GM23338 (cell line): ENCODE results near the gene CD1C. TPM values are rescaled to one million over a fixed set of nuclear protein-coding genes. Genes with fewer than 3 reads are reported as not detected.

Experiments
- ATAC-seq: fragments of 200-7000 bp; cut with Tn5 transposase; 3 replicates; pipeline ENCODE4 v1.9.1; 2020
- DNase-seq: peaks from one replicate; pipeline ENCODE4 v3.0.0-alpha.2; 2015; ENCODE audit warnings: low spot score
- H2AFZ ChIP-seq: fragments of 200-600 bp; sonication (generic); 2 replicates; pipeline ENCODE4 v1.8.0; 2016; ENCODE audit warnings: antibody characterized with exemption, mild to moderate bottlenecking, moderate library complexity
- H3F3A ChIP-seq: fragments of 200-600 bp; sonication (generic); replicated peaks from 2 replicates; pipeline ENCODE4 v1.8.0; 2017; ENCODE audit warnings: antibody characterized with exemption, mixed run types, low read depth
- H3K27ac ChIP-seq: fragments of 200-600 bp; sonication (generic); 2 replicates; pipeline ENCODE4 v1.6.1; 2016; ENCODE audit warnings: low read depth
- H3K27me3 ChIP-seq: fragments of 200-600 bp; sonication (generic); 2 replicates; pipeline ENCODE4 v1.8.0; 2016; ENCODE audit warnings: mild to moderate bottlenecking, mixed run types, moderate library complexity; ENCODE audit not compliant: insufficient read depth
- H3K36me3 ChIP-seq: fragments of 200-600 bp; sonication (generic); 2 replicates; pipeline ENCODE4 v1.8.0; 2016; ENCODE audit warnings: mild to moderate bottlenecking; ENCODE audit not compliant: insufficient read depth
- H3K4me1 ChIP-seq: fragments of 200-600 bp; sonication (generic); 2 replicates; pipeline ENCODE4 v1.8.0; 2016; ENCODE audit warnings: mild to moderate bottlenecking, moderate library complexity; ENCODE audit not compliant: insufficient read depth
- H3K4me2 ChIP-seq: fragments of 200-600 bp; sonication (generic); 2 replicates; pipeline ENCODE4 v1.7.1; 2017; ENCODE audit warnings: mixed run types
- H3K4me3 ChIP-seq: fragments of 200-600 bp; sonication (generic); 2 replicates; pipeline ENCODE4 v1.6.1; 2016; ENCODE audit warnings: mixed run types
- H3K79me2 ChIP-seq: fragments of 200-600 bp; sonication (generic); replicated peaks from 2 replicates; pipeline ENCODE4 v1.8.0; 2017; ENCODE audit warnings: mild to moderate bottlenecking; ENCODE audit not compliant: insufficient read depth
- H3K9me2 ChIP-seq: fragments of 200-600 bp; sonication (generic); 2 replicates; pipeline ENCODE4 v1.8.0; 2017; ENCODE audit not compliant: insufficient read depth
- H4K20me1 ChIP-seq: fragments of 200-600 bp; sonication (generic); replicated peaks from 2 replicates; pipeline ENCODE4 v1.8.0; 2017; ENCODE audit warnings: mild to moderate bottlenecking; ENCODE audit not compliant: insufficient read depth
- H3K27ac Mint-ChIP-seq: 2 replicates; pipeline ENCODE4 v1.8.0; 2020; ENCODE audit warnings: inconsistent platforms, mild to moderate bottlenecking, moderate library complexity, mixed read lengths
- H3K27me3 Mint-ChIP-seq: 3 replicates; pipeline ENCODE4 v1.8.0; 2022; ENCODE audit warnings: low read depth, mild to moderate bottlenecking, moderate library complexity, mixed read lengths, inconsistent platforms; ENCODE audit not compliant: insufficient read depth, poor library complexity
- H3K36me3 Mint-ChIP-seq: 3 replicates; pipeline ENCODE4 v1.8.0; 2021; ENCODE audit warnings: low read depth, mild to moderate bottlenecking, inconsistent platforms, moderate library complexity, mixed read lengths
- H3K4me1 Mint-ChIP-seq: 3 replicates; pipeline ENCODE4 v1.8.0; 2020; ENCODE audit warnings: mild to moderate bottlenecking, inconsistent platforms, mixed read lengths
- H3K4me3 Mint-ChIP-seq: 3 replicates; pipeline ENCODE4 v1.8.0; 2021; ENCODE audit warnings: moderate library complexity, mild to moderate bottlenecking, inconsistent platforms, mixed read lengths
- H3K9me3 Mint-ChIP-seq: 3 replicates; pipeline ENCODE4 v1.8.0; 2020; ENCODE audit warnings: moderate library complexity, mild to moderate bottlenecking, inconsistent platforms, mixed read lengths
- CREB1 ChIP-seq: fragments of 250-450 bp; sonication (Bioruptor Pico); IDR thresholded peaks from 2 replicates; pipeline ENCODE4 v1.5.0; 2020; ENCODE audit warnings: low read depth, mild to moderate bottlenecking, moderate library complexity
- EZH2 ChIP-seq: fragments of 200-600 bp; sonication (generic); IDR thresholded peaks from one replicate; pipeline ENCODE4 v1.8.0; 2017; ENCODE audit warnings: antibody characterized with exemption, mild to moderate bottlenecking, low read depth; ENCODE audit not compliant: unreplicated experiment
- NANOG ChIP-seq: IDR thresholded peaks from 2 replicates; pipeline ENCODE4 v1.6.1; 2016; ENCODE audit warnings: antibody characterized with exemption, borderline replicate concordance
- POLR2AphosphoS5 ChIP-seq: IDR thresholded peaks from 2 replicates; pipeline ENCODE4 v1.6.1; 2016; ENCODE audit warnings: antibody characterized with exemption, low read depth
- STAT1 ChIP-seq: IDR thresholded peaks from one replicate; pipeline ENCODE4 v1.6.1; 2016; ENCODE audit warnings: antibody characterized with exemption; ENCODE audit not compliant: unreplicated experiment
- ZNF114 ChIP-seq: fragments of 250-450 bp; sonication (Bioruptor Pico); IDR thresholded peaks from 2 replicates; pipeline ENCODE4 v1.5.0; 2020; ENCODE audit warnings: mild to moderate bottlenecking, moderate library complexity
- ZNF331 ChIP-seq: fragments of 250-450 bp; sonication (Bioruptor Pico); IDR thresholded peaks from 2 replicates; pipeline ENCODE4 v1.5.0; 2020; ENCODE audit warnings: low read depth, mild to moderate bottlenecking, moderate library complexity
- polyA plus RNA-seq: library from polyadenylated mRNA; unstranded; fragments of >200 nt; fragmentation: Nextera tagmentation; extraction: Ambion mirVana; gene quantifications from 2 replicates; pipeline ENCODE4 v1.2.1, GENCODE V29; 2016
- total RNA-seq: library from RNA; depleted of rRNA; stranded (reverse); fragments of >200 nt; shearing (Covaris generic); gene quantifications from 2 replicates; pipeline ENCODE4 v1.2.3, GENCODE V29; 2014
- TF ChIP-seq, protein P1 (sequence below): IDR thresholded peaks from one replicate; pipeline ENCODE4 v1.6.1; 2018; ENCODE audit warnings: antibody characterized with exemption; ENCODE audit not compliant: unreplicated experiment
- TF ChIP-seq, protein P2 (sequence below), 2 experiments: fragments of 200-600 bp in 1 of 2; sonication (generic) in 1 of 2; conservative IDR thresholded peaks; 2 replicates each; pipeline versions ENCODE4 v1.5.1 to v1.6.1; 2016 to 2017; ENCODE audit warnings: antibody characterized with exemption in 2 of 2, low read depth in 2 of 2, mild to moderate bottlenecking in 2 of 2, moderate library complexity in 1 of 2

CD1C gene
- total and polyA plus RNA-seq, 2 experiments from 2014 or later = not detected

DNA sequence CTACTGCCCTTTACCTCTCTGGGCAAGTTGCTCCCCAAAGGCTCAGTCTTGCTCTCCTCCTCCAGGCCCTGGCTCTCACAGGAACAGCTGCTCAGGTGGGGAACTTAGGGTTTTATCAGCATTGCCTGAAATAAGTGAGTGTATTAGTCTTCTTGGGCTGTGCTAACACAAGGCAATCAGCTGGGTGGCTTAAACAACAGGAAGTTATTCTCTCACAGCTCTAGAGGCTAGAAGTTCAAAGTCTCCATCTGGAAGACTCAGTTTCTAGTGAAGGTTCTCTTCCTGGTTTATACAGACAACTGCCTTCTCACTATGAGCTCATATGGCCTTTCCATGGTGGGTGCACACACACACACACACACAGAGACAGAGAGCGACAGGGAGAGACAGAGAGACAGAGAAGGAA, 2.8 kb upstream of the CD1C start:
- H3K4me1 Mint-ChIP-seq = peaks cover 5% of the 10 kb centered on the region; the same call in 2 of the 3 replicates
- Histone ChIP-seq H3K4me2 (no peak overlapping the region), H3K4me1 (peaks cover 5% of the 10 kb centered on the region; the same call in 1 of the 2 replicates), H3K4me3 (no peak overlapping the region), H4K20me1 (no peaks in the 10 kb centered on the region), H3K36me3 (no peaks in the 10 kb centered on the region), H3F3A (no peaks in the 10 kb centered on the region), H3K27me3 (no peaks in the 10 kb centered on the region), H3K9me2 (peaks cover 6% of the 10 kb centered on the region; the same call in 1 of the 2 replicates), H3K27ac (no peak overlapping the region), H3K79me2 (no peaks in the 10 kb centered on the region), H2AFZ (peak overlapping the region; percentile 38; the same call in 1 of the 2 replicates)
- H3K36me3 Mint-ChIP-seq = peaks cover 6% of the 10 kb centered on the region; the same call in 1 of the 3 replicates
- H3K4me3 Mint-ChIP-seq = no peak overlapping the region
- no peak for ATAC-seq
- no peak overlapping the region for H3K27ac Mint-ChIP-seq
- TF ChIP-seq ZNF114 (CRISPR knock-in tag) (no peak), NANOG (no peak), POLR2AphosphoS5 (no peak)
- peaks cover 6% of the 10 kb centered on the region for H3K9me3 Mint-ChIP-seq
- DNase-seq = no peak
- no peaks in the 10 kb centered on the region for H3K27me3 Mint-ChIP-seq

DNA sequence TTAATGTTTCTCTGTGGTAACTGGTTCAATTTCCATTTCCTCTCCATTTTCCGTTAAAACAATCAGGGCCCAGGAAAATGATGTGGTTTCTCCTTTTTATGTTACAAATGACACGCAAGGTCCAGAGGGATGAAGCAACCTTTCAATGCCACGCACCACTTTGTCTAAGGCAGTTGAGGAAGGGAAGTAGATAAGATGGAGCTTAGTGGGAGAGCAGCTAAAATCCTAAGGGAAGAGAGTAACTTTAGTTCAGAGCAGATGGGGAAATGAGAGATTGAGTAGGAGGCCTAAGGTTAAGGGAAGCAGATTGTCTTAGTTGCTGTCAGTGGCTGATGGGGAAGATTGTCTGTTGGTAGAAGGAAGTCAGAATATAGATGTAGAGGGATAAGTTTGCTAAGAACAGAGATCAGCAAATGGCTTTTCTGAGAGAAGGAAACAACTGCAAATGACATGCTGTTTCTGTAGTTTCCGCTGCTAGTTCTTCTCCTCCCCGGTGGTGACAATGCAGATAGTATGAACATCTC, 660 bp downstream of the CD1C start:
- H3K4me1 Mint-ChIP-seq = no peaks in the 10 kb centered on the region
- no peak for DNase-seq
- Histone ChIP-seq H3K4me2 (no peak overlapping the region), H3K27ac (no peak overlapping the region), H4K20me1 (no peaks in the 10 kb centered on the region), H3K4me1 (no peaks in the 10 kb centered on the region), H3K79me2 (no peaks in the 10 kb centered on the region), H3K27me3 (no peaks in the 10 kb centered on the region), H3K9me2 (peaks cover 10% of the 10 kb centered on the region; the same call in 1 of the 2 replicates), H3K4me3 (no peak overlapping the region), H3K36me3 (no peaks in the 10 kb centered on the region), H2AFZ (peak overlapping the region; percentile 72; the same call in 1 of the 2 replicates), H3F3A (no peaks in the 10 kb centered on the region)
- no peaks in the 10 kb centered on the region for H3K36me3 Mint-ChIP-seq
- no peaks in the 10 kb centered on the region for H3K9me3 Mint-ChIP-seq
- no peak overlapping the region for H3K4me3 Mint-ChIP-seq
- TF ChIP-seq STAT1 (no peak), NANOG (no peak)
- H3K27me3 Mint-ChIP-seq = no peaks in the 10 kb centered on the region
- H3K27ac Mint-ChIP-seq = no peak overlapping the region
- ATAC-seq = no peak

DNA sequence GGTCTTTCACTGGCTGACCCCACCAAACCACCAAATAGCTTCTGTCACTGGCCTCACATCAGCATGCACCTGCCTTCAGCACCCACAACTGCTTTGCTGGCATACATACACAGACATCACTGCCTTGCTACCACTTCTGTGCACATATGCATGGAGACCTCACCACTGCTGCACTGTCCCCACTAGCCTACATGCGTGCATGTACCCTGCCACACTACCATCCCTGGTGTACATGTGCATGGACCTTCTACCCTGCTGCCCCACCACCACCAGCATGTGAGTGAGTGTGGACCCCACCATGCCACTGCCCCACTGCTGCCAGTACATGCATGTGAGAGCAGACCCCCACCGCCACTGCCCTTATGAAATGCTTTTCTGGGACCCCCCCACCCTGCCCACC, 6.1 kb downstream of the CD1C start:
- ATAC-seq = no peak

More for the DNA sequence above, 6.1 kb downstream of the CD1C start:
- no peaks in the 10 kb centered on the region for H3K4me1 Mint-ChIP-seq
- H3K27me3 Mint-ChIP-seq = peaks cover 7% of the 10 kb centered on the region
- H3K27ac ChIP-seq = no peak overlapping the region
- H3K4me3 ChIP-seq = no peak overlapping the region
- H3K79me2 ChIP-seq = no peaks in the 10 kb centered on the region
- TF ChIP-seq EZH2 (no peak), CREB1 (CRISPR knock-in tag) (no peak), POLR2AphosphoS5 (no peak), ZNF114 (CRISPR knock-in tag) (no peak), ZNF331 (CRISPR knock-in tag) (no peak)
- TF ChIP-seq, protein P1, sequence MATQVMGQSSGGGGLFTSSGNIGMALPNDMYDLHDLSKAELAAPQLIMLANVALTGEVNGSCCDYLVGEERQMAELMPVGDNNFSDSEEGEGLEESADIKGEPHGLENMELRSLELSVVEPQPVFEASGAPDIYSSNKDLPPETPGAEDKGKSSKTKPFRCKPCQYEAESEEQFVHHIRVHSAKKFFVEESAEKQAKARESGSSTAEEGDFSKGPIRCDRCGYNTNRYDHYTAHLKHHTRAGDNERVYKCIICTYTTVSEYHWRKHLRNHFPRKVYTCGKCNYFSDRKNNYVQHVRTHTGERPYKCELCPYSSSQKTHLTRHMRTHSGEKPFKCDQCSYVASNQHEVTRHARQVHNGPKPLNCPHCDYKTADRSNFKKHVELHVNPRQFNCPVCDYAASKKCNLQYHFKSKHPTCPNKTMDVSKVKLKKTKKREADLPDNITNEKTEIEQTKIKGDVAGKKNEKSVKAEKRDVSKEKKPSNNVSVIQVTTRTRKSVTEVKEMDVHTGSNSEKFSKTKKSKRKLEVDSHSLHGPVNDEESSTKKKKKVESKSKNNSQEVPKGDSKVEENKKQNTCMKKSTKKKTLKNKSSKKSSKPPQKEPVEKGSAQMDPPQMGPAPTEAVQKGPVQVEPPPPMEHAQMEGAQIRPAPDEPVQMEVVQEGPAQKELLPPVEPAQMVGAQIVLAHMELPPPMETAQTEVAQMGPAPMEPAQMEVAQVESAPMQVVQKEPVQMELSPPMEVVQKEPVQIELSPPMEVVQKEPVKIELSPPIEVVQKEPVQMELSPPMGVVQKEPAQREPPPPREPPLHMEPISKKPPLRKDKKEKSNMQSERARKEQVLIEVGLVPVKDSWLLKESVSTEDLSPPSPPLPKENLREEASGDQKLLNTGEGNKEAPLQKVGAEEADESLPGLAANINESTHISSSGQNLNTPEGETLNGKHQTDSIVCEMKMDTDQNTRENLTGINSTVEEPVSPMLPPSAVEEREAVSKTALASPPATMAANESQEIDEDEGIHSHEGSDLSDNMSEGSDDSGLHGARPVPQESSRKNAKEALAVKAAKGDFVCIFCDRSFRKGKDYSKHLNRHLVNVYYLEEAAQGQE = no peak
- TF ChIP-seq, protein P2, sequence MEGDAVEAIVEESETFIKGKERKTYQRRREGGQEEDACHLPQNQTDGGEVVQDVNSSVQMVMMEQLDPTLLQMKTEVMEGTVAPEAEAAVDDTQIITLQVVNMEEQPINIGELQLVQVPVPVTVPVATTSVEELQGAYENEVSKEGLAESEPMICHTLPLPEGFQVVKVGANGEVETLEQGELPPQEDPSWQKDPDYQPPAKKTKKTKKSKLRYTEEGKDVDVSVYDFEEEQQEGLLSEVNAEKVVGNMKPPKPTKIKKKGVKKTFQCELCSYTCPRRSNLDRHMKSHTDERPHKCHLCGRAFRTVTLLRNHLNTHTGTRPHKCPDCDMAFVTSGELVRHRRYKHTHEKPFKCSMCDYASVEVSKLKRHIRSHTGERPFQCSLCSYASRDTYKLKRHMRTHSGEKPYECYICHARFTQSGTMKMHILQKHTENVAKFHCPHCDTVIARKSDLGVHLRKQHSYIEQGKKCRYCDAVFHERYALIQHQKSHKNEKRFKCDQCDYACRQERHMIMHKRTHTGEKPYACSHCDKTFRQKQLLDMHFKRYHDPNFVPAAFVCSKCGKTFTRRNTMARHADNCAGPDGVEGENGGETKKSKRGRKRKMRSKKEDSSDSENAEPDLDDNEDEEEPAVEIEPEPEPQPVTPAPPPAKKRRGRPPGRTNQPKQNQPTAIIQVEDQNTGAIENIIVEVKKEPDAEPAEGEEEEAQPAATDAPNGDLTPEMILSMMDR (conservative IDR thresholded peaks at IDR 0.05; ENCODE audit: low read depth in 2 of 2) = no peak
- no peak overlapping the region for H3K4me3 Mint-ChIP-seq
- no peak overlapping the region for H2AFZ ChIP-seq
- DNase-seq = no peak
- no peaks in the 10 kb centered on the region for H3F3A ChIP-seq
- H3K36me3 ChIP-seq = no peaks in the 10 kb centered on the region
- H3K4me2 ChIP-seq = no peak overlapping the region
- no peaks in the 10 kb centered on the region for H3K27me3 ChIP-seq
- no peak overlapping the region for H3K27ac Mint-ChIP-seq
- H3K36me3 Mint-ChIP-seq = no peaks in the 10 kb centered on the region
- no peaks in the 10 kb centered on the region for H4K20me1 ChIP-seq
- H3K9me3 Mint-ChIP-seq = no peaks in the 10 kb centered on the region
- no peaks in the 10 kb centered on the region for H3K4me1 ChIP-seq
- 0 out of 2 replicates have a peak, but pooled peaks cover 6% of the 10 kb centered on the region for H3K9me2 ChIP-seq
